GM18867 (cell line): ENCODE results near the gene TRNT1.

ENCODE experiments used
- ATAC-seq: cut with Tn5 transposase; IDR thresholded peaks from one replicate; pipeline ENCODE4 v1.9.1; 2021; ENCODE audit warnings: mild to moderate bottlenecking, moderate library complexity; ENCODE audit not compliant: unreplicated experiment

The TRNT1 gene

GRCh38 chr3:3126477-3127431 is at the start of gene TRNT1:
Gene TRNT1, plus strand, starts transcription at chr3:3126940. Its CDS starts 2,101 bp downstream, at chr3:3129041.
- peak; percentile 95 for ATAC-seq

- no peak for ATAC-seq
Measured at GRCh38 chr3:3080309-3080708, 46.4 kb upstream of the TRNT1 start.

DNA sequence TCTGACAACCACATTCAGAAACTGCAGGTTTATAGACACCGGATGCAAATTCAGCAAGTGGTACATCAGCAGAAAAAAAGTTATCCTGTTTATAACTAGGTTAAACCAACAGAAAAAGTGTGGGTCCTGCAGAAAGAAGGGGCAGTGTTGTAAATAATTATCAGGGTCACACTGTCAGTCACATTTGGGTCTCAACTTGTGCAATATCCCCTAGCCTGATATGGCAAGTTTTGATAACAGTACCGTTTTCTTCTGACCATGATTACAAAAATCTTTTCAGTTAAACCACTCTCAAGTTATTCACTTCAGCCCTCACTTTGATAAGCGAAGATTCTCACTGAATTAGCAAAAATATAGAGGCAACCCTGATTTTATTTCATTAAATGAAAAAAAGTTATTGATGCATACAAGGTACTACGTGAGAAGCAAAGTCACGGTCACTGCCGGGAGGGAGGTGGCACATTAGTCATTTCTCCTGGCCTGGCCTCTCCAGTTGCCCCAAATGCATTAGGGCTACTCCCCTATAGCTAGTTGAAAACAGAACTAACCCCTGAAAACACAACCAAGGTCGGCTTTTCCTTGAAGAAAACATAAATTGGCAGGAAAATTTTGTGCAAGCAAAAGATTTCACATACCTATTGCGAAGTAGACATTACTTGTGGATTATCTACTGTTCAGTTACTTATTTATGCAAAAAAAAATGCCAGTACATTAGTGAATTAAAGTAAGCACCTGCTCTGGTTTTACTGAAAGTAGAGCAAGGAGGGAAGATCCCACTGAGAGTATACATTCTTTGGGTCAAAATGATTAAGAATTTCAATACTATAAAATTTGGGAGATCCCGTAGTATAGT is 45.1 kb upstream of the TRNT1 start:
- peak; percentile 53 for ATAC-seq

DNA sequence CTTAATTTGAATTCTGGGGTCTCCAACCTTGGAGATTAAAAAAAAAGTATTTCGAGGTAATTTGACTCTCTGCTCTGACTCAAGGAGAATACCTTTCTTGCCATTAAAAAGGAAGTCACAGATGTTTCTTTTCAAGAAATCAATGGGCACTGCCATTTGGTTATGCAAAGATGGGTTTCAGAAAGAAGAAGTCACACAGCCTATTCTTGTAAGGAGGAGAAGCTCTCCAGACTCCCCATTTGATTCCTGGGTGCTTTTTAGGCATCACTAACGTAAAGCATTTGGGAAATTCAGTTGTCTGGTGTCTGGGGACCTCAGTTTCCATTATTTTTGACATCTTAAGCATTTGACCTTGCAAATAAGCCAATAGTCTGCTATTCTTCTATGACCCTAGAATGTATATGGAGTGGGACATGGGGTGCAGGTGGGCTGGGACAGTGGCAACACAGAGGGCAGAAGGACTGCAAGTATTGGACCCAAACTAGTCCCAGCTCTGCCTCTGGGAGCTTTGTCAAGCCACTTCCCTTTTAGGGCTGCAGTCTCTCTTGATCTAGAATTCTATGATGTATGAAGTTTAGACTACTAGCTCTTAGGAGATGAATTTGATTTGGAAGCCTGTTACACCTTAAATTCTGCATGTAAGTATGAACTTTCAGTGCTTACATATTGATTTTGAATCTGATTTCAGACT is 44.4 kb upstream of the TRNT1 start:
- ATAC-seq: peak; percentile 86

DNA sequence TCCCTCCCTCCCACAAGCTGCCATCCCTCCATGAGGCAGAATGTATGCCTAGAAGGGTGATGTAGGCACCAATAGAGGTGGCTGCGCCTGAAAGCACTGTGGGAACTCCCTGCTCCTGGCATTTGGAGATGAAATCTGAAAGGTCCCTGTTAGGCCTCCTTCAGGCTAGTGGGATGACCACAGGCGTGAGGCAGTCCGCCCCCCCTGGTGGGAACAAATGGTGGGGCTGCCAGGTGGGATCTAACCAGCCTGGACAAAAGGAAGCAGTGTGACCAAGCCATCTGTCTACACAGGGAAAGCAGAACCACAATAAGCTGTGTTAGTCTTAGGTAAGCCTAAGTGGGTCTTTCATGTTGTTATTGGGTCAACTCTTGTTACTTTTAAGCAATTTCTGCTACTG is 41.9 kb upstream of the TRNT1 start:
- ATAC-seq: no peak

GRCh38 chr3:3085782-3086181 is 41.0 kb upstream of the TRNT1 start:
- peak; percentile 36 for ATAC-seq

GRCh38 chr3:3086239-3086638 is 40.5 kb upstream of the TRNT1 start:
- no peak for ATAC-seq

- no peak for ATAC-seq
Measured at GRCh38 chr3:3087279-3087678, 39.5 kb upstream of the TRNT1 start.

DNA sequence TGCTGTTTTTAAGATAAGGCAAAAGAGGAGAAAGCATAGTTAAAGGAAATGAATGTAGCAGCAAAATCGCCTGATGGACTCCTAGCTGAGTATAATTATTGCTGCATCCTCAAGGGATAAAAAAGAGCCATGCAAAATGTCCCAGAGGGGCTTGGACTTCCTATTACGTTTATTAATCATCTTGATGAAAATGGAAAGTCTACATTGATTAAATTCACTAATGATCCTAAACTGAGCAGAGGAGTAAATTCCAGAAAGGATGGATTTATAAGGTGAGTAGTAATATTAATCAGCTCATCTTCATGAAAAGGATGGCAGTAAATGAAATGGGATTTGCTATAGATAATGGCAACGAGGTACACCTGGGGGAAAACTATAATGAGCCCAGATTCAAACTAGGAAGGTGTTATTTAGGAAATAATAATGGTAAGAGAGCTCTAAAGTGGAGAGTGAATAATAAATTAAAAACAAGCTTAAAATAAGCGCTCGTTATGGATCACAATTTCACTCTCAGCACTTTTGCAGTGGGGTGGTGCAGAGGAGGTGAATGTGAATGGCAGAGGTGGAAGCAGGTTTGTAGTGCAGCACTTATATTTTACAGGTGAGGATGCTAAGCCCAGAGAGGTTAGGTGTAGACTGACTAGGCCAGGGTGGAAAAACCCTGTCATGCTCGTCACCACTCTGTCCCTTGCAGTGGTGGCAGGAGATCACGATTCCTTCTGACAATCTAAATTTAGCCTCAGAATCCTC is 38.8 kb upstream of the TRNT1 start:
- no peak for ATAC-seq

DNA sequence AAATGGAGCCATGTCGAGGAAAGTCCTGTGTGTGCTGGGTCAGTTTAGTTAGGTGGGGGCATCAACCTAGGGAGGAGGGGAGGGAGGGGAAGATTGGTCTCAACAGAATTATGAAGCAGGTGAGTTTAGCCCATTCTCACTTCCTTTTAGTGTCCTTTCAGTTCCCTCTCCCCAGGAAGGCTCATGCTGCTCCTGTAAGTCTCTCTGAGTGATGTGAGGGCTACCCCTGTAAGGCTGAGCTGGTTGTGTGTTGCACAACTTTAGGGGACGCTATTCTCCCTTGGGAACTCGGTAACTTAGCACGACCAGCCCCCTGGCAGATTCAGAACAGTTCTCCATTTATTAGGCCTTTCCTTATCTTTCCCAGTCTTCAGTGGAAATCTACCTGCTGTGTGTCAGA is 37.7 kb upstream of the TRNT1 start:
- peak; percentile 95 for ATAC-seq

GRCh38 chr3:3097958-3098357 is 28.8 kb upstream of the TRNT1 start:
- ATAC-seq: no peak

DNA sequence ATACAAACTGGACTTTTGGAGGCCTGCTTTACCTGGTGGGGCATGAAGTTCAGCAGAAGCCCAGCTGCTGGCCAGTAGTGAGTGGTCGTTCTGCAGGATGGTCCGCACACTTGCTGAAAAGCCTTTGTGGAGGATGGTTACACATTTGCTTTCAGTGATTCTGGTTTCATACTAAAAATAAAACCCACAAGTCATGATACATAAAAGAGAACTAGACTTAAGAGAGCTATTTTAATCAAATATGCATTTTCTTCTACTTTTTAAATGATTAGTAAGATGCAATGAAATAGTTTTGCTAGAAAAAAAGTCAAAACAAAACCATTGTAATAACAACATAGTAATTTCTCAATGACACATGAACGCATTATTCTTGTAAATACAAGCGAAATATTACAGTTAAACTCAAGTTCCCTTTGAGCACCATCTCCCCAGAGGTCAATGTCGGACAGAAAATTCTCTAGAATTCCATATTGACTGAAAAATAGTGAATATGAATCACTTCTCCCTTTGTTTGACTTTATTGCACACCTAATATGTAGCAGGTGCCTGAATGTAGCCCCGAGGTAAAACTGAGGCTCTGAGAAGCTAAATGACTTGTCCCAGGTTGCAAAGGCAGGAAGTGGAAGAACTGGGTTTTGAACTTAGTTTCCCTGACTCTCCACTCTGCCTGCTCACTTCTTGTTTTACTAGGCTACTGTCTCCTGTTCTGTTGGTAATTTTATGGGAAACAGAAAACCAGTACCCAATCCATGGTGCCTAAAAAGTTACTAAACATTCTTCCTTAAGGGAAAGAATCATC is 24.9 kb upstream of the TRNT1 start:
- peak; percentile 62 for ATAC-seq

DNA sequence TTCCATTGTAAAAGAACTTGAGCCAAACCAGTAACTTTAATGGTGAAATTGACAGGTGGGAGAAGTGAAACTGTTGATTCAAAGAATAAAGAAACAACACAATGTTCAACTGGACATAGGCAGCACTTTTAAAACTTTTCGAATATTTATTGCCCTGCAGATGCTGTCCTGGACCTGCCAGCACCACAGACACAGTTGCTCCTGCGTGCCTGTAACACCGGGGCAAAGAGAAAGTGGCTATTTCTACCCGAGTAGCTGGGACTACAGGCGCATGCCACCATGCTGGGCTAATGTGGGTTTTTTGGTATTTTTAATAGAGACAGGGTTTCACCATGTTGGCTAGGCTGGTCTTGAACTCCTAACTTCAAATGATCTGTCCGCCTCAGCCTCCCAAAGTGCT is 24.0 kb upstream of the TRNT1 start:
- ATAC-seq: no peak

DNA sequence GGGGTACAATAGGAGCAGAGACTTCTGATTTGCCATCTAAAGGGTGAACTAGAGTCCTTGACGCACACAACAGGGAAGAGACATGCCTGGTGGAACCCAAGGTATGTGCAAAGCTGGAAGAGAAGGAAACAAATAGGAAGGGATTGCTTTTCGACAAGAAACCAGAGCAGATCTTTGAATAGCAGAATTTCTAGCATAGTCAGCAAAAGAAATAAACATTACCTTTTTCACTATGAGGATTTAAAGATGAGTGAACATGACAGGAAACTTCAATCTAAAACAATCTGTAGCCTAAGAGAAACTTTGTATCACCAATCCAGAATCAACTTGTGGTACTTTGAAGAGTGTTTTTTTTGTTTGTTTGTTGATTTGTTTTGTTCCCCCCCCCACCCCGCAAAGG is 21.5 kb upstream of the TRNT1 start:
- no peak for ATAC-seq

- ATAC-seq: no peak
Measured at GRCh38 chr3:3105815-3106214, 20.9 kb upstream of the TRNT1 start.

DNA sequence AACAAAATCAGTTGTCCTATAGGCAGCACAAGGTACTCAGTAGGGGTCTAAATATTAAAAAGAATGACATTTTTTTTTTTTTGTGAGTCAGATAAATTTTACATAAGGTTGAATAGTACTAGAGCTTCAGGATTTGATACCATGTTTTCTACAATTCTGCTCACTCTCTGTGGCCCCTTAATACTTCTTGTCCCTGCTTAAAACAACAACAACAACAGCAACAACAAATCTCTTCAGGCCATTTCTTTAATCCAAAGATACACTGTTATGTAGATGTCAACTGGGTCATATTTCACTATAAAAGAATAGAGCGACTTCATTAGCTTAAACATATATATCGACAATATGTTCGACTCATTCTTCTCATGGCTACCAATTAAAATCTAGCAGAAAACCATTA is 19.6 kb upstream of the TRNT1 start:
- no peak for ATAC-seq

GRCh38 chr3:3107858-3108257 is 18.9 kb upstream of the TRNT1 start:
- ATAC-seq: no peak

DNA sequence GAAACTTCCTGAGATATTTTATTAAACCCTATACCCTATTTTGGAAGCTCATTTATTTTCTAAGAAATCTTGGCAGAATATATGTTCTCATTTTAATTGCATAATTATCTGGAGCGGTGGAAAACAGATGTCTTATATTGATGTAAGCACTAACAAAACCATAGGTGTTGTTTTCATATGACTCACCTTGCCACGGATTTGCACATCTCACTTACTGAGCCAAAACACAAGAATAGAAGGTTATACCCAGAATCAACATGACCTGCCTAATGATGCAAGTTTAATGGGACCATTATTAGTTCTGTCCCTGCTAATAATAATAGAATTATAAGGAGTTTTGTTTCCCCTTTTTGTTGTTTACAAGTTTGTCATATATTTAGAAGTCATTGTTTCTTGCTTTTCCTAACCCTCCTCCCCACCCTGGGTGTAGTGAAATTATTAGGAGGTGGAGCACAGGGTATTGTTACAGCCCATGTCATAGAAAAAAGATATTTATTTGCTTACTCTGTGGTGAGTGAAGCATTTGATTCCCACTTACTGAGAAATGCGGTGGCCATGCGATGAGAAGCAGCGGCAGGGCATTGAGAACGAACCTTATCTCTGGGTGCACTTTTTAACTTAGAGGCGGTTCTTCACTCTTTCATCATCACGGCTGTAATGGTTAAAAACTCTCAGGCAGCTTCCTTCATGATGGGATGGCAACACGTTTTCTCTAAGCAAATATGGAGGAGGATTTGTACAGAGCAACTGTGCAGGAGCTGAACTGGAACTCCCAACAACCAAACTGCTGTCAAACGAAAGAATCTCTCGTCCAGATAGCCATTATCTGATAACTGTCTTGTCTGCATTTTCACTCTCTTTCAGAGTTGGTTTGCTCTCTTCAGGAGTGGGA is 17.1 kb upstream of the TRNT1 start:
- peak; percentile 89 for ATAC-seq

DNA sequence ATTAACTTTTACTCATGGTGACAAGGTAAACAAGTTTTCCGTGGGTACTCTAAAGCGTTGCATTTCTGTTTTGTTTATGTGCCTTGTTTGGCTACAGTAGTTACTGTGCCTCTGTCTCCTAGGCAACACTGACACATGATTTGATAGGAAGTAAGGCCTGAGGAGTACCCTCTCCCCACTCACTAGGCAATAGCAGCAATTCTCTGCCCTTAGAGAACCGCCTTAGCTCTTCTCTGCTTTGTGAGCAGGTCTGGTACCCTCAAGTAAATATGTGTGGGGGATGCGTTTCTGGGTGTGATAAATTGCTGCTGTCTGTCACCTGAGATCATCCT is 16.5 kb upstream of the TRNT1 start, which contains the start of gene IL5RA:
TSS of gene IL5RA (minus strand) at position 76 of the 332 bp plus-strand sequence. CDS start 5,390 bp downstream, outside the sequence.
- peak; percentile 69 for ATAC-seq
